NCI-H146 treated with DMSO at 0.1 percent for 48 hours (cell line): Measurements from ENCODE around the gene DAD1.
"Not testable (repeated sequence)": the region's sequence is repeated elsewhere in the genome, so short reads cannot be mapped to it uniquely, and the experiment has no call there.

ENCODE experiments used
- DNase-seq: peaks from one replicate; lab custom pipeline; 2025; ENCODE audit not compliant: unreplicated experiment; lab: John Stamatoyannopoulos, UW

The DAD1 gene

DNA sequence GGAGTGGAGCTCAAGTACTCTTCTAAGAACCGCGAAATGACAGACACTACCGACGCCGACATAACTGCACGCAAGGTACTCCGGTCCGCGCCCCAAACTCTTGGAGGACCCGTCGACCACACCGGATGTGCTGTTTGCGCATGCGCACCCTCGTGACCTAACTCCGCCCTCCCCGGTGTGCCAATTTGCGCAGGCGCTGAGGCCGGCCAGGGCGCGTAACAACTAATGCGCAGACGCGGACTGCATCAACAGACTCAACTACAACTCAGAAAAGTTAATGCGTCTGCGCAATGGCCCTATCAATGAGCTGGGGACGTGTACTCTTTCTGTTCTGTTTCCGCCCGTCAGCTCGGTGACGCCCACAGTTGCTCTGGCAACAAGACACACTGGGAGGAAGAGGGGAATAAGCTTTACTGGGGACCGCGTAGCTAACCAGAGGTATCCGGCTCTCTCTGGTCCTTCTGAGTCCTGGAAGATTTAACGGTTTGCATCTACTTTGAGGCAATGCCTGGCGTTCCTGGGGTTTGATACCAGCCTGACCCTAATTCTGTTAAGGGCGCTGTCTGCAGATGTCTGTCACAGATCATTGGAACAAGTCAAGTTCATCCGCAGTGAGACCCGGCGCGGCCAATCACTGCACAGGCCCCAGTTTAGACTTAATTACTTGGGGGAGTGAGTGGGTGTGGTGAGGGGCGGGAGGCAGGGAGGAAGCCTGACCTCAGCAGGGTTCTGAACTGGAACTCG is at the start of gene DAD1:
TSS of gene DAD1 (minus strand) at position 129 of the 744 bp plus-strand sequence. CDS start at position 62, 67 bp downstream.
- peak; percentile 97 for DNase-seq

GRCh38 chr14:22635980-22636379 is 47.0 kb upstream of the DAD1 start:
- DNase-seq, result not testable (repeated sequence)

DNA sequence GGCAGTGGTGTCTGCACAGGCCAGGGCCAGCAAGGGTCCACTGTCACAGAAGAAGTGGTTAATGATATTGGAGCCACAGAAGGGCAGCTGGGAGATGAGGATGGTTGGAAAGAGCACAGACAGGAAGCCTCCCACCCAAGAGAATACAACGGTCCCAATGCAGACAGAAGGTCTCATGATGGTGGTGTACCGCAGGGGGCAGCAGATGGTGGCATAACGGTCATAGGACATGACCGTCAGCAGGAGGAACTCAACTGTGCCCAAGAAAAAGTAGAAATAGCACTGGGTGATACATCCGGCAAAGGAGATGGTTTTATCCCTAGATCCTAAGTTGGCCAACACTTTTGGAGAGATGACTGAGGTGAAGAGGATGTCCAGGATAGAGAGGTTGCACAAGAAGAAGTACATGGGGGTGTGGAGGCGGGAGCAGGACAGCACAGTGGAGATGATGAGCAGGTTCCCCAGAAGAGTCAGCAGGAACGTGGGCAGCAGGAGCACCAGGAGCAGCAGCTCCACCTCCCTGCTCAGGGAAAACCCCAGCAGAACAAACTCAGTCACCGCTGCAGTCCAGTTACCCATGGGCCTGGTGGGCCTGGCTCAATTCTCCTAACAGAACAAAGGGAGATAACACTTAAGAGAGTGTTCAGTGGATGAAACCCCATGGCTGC is 45.3 kb upstream of the DAD1 start:
- DNase-seq, result no peak

- no peak for DNase-seq
Observed at GRCh38 chr14:22630486-22630885, 41.5 kb upstream of the DAD1 start.

DNA sequence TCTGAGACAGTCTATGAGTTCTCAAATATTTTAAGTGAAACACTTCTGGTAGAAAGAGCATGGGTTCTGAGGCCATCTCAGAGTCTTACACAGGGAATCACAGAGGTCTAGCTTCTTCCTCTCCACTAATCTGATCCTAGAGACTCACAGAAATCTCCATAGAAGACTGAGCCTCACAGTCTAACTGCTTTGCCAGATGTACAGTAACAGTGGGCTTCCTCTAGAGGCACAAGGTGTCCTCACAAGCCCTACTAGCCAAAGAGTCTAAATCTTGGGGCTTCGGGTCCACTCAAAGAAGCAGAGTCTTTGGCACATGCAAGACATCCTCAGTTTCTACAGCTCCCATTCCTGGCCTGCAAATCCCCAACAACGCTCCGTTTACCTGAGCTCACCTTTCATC is 41.0 kb upstream of the DAD1 start:
- no peak for DNase-seq

DNA sequence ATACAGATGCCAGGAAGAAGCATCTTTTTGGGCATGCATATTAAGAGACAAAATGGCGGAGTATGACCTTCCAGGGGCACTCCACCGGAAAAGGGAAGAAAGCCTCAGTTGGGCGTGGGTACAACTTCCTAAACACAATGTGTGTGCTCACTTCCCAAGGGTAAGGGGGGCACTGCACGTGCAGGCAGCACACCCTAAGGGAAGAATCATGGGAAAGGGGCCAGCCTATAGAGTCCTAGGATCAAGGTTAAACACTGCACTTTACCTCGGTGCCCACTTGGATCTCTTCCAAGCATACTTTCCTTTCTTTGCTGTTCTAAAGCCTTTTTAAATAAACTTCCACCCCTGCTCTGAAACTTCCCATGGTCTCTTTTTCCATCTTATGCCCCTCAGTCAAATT is 40.3 kb upstream of the DAD1 start:
- DNase-seq, result no peak

- DNase-seq, result no peak
Observed at GRCh38 chr14:22627506-22628263, 38.7 kb upstream of the DAD1 start.

DNA sequence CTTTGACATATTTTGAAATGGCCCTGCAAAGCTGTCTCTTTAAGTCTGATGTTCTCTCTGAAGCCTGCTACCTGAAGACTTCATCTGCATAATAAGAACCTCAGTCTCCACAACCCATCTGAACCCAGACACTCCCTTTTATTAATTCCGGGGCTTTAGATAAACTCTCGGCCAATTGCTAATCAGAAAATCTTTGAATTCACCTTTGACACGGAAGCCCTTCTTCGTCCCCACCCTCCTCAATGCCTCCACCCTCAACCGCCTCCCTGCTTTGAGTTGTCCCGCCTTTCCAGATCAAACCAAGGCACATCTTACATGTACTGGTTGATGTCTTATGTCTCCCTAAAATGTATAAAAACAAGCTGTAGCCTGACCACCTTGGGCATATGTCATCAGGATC is 37.6 kb upstream of the DAD1 start:
- no peak for DNase-seq

- no peak for DNase-seq
Observed at GRCh38 chr14:22623047-22623446, 34.0 kb upstream of the DAD1 start.

- DNase-seq, result no peak
Observed at GRCh38 chr14:22622255-22622654, 33.2 kb upstream of the DAD1 start.

GRCh38 chr14:22615765-22616164 is 26.7 kb upstream of the DAD1 start:
- not testable (repeated sequence) for DNase-seq

DNA sequence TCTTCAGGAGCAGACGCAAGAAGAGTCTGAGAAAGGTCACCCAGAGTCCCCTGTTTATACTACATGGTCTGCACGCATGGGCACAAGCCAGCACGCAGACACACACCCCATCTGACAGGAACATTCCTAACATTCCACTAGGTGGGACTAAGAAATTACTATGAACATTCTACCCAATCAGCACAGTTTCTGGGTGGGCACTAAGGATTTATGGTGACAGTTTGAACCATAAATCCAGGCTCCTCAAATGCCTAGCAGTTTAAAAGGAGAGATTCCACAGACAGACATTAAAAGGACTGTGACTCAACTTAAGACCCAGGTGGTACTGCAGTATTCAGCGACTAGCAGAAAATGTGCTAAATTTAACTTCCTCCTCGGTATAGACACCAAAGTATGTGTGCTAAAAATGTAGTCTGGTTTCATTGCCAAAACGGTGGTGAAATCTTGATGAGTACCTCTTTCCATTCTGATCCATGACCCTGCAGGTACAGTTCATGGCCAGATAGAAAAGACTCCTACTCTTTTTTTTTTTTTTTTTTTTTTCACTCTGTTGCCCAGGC is 25.3 kb upstream of the DAD1 start:
- DNase-seq, result no peak

GRCh38 chr14:22613736-22614239 is 24.8 kb upstream of the DAD1 start:
- no peak for DNase-seq

- DNase-seq, result no peak
Observed at GRCh38 chr14:22613106-22613695, 24.2 kb upstream of the DAD1 start.

DNA sequence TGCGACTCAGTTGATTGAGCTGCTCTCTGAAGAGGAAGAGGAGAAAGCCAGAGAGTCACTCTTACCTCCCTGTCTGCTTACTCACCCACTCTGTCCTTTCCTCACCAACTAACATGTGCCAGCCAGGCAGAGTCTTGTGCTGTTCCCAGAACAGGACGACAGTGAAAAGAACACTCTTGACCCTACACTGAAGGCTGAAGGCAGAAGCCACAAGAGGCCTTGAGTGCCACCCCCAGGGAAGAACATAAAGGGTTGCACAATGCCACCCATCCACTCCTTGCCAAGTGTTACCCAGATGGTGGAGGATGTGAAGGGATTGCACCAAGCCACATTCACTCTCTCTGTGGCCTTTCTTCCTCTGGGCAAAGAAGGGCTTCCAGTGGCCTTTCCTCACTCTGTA is 21.9 kb upstream of the DAD1 start:
- no peak for DNase-seq

- DNase-seq, result no peak
Observed at GRCh38 chr14:22607291-22607690, 18.3 kb upstream of the DAD1 start.

- DNase-seq, result peak; percentile 71
Observed at GRCh38 chr14:22606380-22606779, 17.4 kb upstream of the DAD1 start.

DNA sequence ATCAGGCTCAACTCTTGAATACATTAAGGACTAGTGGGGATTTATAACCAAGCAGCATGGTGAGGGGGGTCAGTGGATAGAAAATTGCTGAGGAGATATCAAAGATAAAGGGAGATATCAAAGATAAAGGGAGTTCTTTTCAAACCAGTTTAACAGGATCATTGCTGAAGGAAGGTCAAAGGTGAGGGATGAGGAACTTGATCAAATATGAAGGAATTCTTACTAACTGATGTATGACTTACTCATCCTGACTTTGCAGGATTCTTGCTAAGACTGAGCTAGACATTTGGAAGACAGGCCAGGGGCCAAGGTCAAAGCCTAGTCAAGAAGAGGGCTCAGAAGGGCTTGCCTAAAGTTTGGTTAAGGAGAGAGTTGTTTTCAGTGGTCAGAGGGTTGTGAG is 13.8 kb upstream of the DAD1 start:
- no peak for DNase-seq

DNA sequence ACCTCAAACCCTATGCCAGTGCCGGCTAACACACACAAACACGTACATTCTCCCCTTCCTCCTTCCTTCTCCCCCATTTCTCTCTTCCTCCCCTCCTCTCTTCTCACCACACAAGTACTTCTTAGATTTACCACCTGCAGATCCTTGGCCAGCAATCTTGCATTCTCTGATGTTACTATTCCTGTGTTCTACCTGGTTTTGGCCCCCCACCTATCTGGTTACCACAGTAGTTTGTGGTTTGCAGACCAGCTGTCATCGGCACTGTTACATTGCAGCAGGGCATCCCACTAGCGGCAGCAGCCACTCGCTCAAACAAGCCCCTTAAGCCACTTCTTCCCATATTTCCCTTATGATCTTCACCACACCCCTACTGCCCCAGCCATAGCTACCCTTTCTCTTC is 13.0 kb upstream of the DAD1 start:
- no peak for DNase-seq

DNA sequence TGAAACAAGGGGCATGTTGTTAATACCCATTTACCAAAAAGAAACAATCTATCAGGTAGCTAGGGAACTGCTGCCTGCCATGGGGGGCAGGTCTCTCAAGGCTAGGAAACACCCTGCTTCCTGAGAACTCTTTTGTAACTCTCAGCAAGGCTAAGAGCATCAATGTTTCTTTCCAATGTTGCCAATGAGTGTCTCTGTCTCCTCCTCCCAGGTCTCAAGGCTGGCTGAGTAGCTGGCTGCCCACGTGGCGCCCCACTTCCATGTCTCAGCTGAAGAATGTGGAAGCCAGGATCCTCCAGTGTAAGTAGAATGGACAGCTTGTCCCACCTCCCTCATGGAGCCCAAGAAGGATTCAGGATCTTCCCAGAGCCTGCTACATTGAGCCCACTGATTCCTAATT is 12.4 kb upstream of the DAD1 start:
- DNase-seq, result no peak

DNA sequence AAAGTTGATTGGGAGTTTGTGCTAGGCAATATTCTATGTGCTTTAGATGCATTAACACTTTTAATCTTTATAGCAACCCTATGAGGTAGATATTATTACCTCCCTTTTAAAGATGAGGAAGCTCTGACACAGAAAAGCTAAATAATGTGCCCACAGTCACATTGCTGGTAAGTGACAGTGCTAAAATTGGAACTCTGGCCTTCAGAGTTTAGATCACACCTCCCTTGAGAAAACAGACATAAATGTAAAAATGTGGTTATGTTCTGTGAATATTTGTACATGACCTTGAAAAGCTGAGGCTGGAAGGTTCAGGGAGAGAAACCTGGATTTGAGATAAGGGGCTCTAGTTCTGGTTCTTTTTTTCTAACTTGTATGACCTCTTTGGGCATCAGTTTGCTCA is 11.0 kb upstream of the DAD1 start:
- no peak for DNase-seq
